Measurements from ENCODE around the gene DPP6.

Gene DPP6

DNA sequence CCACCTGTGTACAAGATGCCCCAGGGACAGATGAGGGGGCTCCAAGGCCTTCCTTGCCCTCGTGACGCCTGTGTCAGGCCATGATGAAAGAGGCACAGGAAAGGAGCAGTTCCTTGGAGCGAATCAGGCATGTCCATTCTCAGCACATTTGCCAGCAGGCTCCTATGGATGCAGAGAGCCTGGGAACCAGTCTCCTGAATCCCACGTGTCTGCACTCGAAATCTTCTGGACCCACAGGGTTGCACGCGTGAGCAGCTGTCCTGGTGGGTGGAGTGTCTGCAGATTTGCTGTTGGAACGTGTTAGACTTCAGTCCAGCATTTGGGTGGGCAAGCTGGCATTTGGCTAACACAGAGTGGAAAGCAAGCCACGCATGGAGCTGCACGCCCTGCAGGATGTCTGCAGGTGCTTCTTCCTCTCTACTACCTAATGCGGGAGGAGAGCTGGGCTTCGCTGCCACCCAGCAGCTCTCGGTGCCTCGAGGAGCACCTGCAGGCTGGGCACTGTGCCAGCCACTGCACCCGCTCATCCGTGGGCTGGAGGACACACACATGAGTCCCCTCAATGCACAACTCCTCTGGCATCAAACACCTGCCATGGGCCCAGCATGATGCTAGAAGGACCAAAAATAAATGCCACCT lies 810.1 kb downstream of the DPP6 start:
- no peak for DNase-seq

- no peak for DNase-seq
These were observed 811.7 kb downstream of the DPP6 start for GRCh38 chr7:154863766-154864522.

DNA sequence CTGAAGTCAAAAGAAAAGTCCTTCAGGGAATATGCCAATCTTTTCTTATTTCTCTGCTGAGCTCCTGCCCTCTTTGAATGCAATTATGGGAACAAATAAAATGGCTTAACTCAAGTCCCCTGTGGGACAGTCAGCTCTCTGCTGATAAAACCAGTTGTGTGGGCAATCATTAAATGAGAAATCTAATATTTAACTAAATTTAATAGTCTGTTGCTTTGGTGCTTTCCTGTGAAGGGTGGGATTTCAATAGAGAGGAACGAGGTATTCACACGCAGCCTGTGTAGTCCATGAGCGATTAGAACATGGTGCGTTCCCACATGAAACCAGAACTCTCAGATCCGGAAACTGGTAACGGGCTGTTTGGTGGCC lies 812.3 kb downstream of the DPP6 start:
- no peak for DNase-seq

DNA sequence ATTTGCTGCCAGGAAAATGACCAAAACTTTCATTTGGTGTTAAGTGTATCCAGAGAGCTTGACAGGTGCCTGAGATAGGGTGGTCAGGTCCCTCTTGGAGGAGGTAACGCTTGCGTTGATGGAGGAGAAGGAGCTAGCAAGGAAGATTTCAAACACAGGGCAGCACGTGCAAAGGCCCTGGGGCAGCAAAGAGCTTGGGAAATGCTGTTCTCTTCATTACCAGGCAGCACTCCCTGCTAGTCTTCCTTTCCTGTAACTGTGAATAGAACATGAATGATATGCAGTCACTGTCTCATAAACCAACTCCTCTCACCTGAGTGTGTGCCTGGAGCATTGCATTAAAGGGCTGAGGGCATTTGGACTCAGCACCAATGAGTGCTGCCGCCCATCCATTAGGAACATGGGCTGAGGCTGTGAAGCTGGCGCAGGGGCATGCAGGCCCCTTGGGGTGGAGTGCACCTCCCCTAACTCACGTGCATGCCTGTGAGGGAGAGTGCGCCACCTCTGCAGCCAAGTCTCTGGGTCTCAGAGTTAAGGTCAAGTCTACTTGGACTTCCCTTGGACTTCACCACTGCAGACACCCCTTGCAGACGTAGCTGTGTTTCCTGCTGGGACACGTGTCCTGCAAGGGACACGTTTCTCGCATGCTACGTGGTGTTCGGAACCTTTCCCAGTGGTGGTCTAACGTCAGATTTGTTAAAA lies 813.9 kb downstream of the DPP6 start:
- DNase-seq, result no peak

- no peak for DNase-seq
These were observed 814.9 kb downstream of the DPP6 start for GRCh38 chr7:154867068-154867467.

- no peak for DNase-seq
These were observed 816.7 kb downstream of the DPP6 start for GRCh38 chr7:154868921-154869320.

- DNase-seq, result no peak
These were observed 817.2 kb downstream of the DPP6 start for GRCh38 chr7:154869436-154869835.

DNA sequence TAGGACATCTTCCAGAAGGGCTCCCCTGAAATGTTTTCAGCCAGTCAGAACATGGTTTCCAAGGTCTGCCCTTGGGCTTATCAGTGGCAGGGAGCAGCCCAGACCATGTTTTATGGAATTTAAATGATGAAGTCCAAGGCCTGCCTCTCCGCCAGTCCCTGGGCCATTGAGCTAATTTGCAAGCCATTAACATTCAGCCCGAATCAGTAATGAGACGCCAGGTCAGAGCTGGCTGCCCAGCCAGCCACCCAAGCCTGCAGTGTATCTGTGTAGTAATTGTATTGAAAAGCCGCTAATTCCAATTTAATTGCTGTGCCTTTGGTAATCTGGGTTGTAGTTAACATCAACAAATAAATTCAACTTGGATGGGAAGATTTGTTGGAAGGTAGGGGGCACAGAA lies 819.3 kb downstream of the DPP6 start:
- DNase-seq, result no peak

DNA sequence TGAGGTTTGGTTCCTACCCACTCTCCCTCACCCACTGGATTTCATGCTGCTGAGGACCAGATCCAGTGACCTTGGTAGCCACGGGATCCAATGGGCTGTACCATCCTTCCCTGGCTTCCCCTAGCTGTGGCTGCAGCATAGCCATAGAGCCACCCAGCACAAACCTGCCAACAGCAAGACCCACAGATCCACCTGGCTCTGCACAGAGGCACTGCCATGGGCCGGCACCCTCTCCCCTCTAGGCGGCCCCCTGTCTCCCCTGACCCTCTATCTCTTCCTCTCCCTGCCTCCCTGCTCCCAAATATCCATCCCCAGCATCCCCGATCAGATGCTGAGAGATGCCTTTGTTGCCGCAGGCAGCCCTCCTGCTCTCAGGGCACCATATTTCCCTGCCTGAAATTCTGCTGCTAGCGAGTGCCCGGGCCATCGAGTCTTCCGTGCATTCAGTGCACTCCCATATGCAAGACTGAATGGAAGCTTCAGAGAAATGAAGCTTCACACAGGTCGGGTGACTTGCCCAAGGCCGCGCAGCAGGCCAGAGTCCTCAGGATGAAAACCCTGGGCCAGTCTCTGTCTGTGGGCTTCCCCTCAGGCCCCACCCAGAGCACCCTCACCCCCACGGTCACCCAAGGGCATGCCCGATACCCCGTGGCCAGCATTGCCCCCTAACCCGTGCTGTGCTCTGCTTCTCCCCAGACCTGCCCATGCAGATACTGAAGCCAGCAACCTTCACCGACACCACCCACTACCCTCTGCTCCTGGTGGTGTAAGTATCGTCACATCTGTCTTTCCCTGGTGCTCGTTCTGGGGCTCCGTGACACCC lies 819.9 kb downstream of the DPP6 start:
- no peak for DNase-seq

- DNase-seq, result no peak
These were observed 820.8 kb downstream of the DPP6 start for GRCh38 chr7:154872811-154873499.

GRCh38 chr7:154873500-154874121 lies 821.4 kb downstream of the DPP6 start:
- no peak for DNase-seq

- no peak for DNase-seq
These were observed 822.4 kb downstream of the DPP6 start for GRCh38 chr7:154874409-154875113.

DNA sequence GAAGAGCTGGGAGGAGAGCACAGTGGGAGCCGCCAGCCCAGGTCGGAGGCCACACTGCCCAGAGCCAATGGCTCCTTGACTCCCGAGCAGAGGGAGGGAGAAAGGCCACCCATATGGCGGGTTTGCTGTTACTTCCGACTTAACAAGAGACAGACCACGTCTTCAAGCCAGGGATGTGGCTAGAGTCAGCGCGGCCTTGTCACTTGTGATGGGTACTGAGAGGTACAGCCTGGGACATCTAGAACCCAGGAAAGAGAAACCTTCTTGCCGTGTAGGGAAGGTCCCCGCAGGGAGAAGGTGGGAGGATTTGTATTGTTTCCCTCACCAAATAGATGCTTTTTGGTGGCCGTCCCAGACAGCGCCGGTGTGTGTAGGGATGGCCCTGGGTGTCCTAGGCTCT lies 823.1 kb downstream of the DPP6 start:
- no peak for DNase-seq

DNA sequence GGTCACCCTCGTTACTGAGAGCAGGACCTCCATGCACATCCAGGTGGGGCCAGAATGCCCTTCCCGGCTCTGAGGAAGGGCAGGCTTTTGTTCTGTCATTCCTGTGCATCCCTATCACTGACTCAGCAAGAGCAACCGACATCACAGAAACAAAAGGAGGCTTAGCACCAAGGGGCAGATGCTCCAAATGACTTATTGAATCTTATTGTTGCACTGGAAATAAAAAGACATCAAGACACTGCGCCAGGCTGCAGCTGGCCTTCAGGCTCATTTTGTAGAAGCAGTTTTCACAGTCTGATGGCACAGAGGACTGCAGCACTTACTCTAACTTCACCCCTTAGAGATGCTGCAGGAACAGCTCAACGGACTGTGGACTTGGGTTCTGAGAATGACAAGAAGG lies 824.3 kb downstream of the DPP6 start:
- DNase-seq, result no peak

- no peak for DNase-seq
These were observed 824.8 kb downstream of the DPP6 start for GRCh38 chr7:154877031-154877430.

DNA sequence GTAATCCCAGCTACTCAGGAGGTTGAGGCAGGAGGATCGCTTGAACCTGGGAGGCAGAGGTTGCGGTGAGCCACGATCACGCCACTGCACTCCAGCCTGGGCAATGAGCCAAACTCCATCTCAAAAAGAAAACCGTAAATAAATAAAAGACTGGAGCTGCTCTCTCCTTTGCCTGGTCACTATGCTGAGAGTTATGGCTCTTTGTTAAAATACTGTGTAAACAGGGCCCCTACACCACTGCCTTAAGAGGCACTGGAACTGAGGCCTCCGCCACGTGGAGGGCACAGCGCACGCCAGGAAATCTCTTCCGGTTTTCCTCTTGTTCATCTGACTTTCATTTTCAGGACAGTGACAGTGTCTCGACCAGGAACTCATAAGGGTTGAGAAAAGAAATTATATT lies 827.4 kb downstream of the DPP6 start:
- no peak for DNase-seq

- no peak for DNase-seq
These were observed 828.3 kb downstream of the DPP6 start for GRCh38 chr7:154880513-154880912.

DNA sequence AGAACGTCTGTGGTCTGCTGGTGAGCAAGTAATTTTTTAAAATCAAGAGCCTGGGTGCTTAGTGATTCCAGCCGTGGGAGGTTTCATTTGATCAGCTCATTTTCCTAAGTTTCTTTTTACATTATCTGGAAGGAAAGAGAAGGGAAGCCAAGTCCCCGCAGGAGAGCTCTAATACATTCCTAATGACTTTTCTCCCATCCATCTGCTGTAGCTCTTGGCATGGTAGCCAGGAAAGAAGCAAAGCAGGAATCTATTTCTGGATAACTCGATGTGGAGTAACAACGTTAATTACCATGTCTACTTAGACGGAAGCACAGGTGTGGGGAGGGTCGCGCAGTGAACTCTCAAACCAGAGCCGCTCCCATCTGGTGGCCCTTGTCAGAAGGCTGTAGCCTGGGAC lies 828.8 kb downstream of the DPP6 start:
- no peak for DNase-seq

GRCh38 chr7:154881526-154881925 lies 829.3 kb downstream of the DPP6 start:
- DNase-seq, result no peak

DNA sequence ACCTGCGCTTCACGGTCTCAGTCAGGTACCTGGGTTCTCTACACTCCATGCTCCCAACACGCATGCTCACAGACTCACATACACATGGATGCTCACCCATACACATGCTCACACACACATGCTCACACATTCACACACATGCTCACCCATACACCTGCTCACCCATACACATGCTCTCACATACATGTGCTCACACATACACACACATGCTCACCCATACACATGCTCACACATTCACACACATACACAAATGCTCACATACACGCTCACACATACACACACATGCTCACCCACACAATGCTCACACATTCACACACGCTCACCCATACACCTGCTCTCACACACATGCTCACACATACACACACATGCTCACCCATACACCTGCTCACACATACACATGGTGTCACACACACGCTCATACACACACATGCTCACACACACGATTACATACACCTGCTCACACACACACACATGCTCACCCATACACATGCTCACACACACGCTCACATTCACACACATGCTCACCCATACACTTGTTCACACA lies 830.8 kb downstream of the DPP6 start:
- no peak for DNase-seq

DNA sequence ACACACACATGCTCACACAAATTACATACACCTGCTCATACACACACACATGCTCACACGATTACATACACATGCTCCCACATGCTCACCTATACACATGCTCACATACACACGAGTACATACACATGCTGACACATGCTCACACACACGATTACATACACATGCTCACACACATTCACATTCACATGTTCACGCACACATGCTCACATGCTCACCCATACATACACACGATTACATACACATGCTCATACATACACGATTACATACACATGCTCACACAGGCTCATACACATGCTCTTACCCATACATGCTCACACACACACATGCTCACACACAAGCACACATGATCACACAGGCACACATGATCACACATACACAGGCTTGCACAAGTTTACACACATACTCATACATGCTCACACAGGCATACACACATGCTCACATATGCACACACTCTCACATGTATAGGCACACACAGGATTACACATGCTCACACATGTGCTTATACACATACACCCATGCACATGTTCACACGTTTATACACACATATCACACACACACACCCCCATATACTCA lies 832.2 kb downstream of the DPP6 start:
- no peak for DNase-seq
